Measurements from ENCODE around the gene TEP1.
A peak's percentile ranks its signal among the peaks of the same experiment; 100 is the strongest.

Gene TEP1

GRCh38 chr14:20328705-20329104 is 84.6 kb downstream of the TEP1 start:
- DNase-seq (ENCODE audit: low read depth, low spot score): no peak
- POLR2A ChIA-PET: interaction anchor here (1.1 kb wide), 1 partner anchor 14 kb away, joined by 7 read pairs; the partner anchor contains the start of gene PARP2
- CTCF ChIA-PET: interaction anchor here (0.8 to 10.6 kb wide), 22 partner anchors 10 to 368 kb away, joined by 3 to 161 read pairs (median 6); partner anchors contain the start of genes ANG, PARP2, PIP4P1 and TEP1
- TF ChIP-seq CTCF (IDR thresholded peaks at IDR 0.05; ENCODE audit: insufficient read depth, low read length, missing control alignments): no peak
- H3K4me3 ChIP-seq (ENCODE audit: low read depth, low read length): no peak overlapping the region

- POLR2A ChIA-PET: interaction anchor here (1.1 kb wide), 1 partner anchor 16 kb away, joined by 7 read pairs; the partner anchor contains the start of gene PARP2
- CTCF ChIA-PET: interaction anchor here (0.7 to 10.6 kb wide), 36 partner anchors 9 to 644 kb away, joined by 3 to 161 read pairs (median 5); partner anchors contain the start of genes ANG, PARP2, PIP4P1 and TTC5
- peak; percentile 40 for TF ChIP-seq CTCF (IDR thresholded peaks at IDR 0.05; ENCODE audit: insufficient read depth, low read length, missing control alignments)
- no peak for DNase-seq (ENCODE audit: low read depth, low spot score)
- no peak overlapping the region for H3K4me3 ChIP-seq (ENCODE audit: low read depth, low read length)
Observed at GRCh38 chr14:20327005-20327869, 86.1 kb downstream of the TEP1 start.

GRCh38 chr14:20317720-20318119 is 95.6 kb downstream of the TEP1 start:
- CTCF ChIA-PET: interaction anchor here (1.3 to 3.0 kb wide), 5 partner anchors 10 to 653 kb away, joined by 3 to 25 read pairs (median 10); partner anchors contain the start of gene TTC5

More at GRCh38 chr14:20317720-20318119, 95.6 kb downstream of the TEP1 start:
- DNase-seq (ENCODE audit: low read depth, low spot score): no peak
- no peak for TF ChIP-seq CTCF (IDR thresholded peaks at IDR 0.05; ENCODE audit: insufficient read depth, low read length, missing control alignments)
- no peak overlapping the region for H3K4me3 ChIP-seq (ENCODE audit: low read depth, low read length)
- POLR2A ChIA-PET: no interaction called here

Data from AG04449 (cell line).